HG03196 (cell line): ENCODE data around the gene PPIG.
"Not testable (repeated sequence)": the region's sequence is repeated elsewhere in the genome, so short reads cannot be mapped to it uniquely, and the experiment has no call there.

Experiments used
- ATAC-seq: cut with Tn5 transposase; IDR thresholded peaks from one replicate; pipeline ENCODE4 v1.9.1; 2021; ENCODE audit not compliant: unreplicated experiment

PPIG gene

DNA sequence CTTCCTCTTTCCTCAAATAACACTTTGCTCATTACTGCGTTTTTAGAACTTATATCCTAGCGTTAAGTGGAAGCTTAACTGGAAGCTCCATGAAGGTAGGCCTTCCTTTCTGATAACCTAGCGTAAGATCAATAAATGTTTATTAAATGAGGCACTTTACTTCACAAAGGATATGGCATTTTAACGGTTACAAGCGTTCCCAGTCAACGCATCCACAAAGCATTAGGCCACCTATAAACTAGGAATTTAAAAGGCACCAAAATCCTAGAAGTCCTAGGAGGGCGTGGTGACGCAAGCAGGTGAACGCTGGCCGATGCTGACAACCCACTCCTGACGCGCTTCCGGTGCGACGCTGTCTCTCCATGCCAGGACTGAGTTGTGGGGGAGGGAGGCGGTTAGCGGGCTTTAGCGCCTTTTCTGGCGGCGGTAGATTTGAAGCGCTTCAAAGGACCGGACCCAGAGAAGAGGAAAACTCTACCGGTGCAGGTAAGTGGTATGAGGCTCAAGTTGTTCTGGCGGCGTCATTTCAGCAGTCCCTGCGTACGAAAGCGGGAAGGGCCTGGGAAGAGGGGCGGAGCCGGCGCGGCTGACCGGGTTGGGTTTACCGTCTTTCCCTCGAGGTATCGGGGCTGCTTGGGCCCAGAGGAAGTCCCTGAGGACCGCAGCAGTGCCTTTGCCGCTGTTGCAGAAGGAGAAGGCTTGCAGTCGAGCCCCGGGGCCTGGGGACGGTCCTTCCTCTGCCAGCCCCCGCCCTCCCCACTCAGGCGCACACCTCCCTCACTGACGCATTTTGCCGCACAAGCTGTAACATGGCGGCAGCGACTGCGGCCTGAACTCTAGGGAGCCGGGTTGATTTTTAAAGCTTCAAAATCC lies at the start of gene PPIG:
PPIG (plus strand) TSS at position 347 of the 873 bp plus-strand sequence. CDS start 19,691 bp downstream, outside the sequence.
- ATAC-seq, result peak; percentile 92

DNA sequence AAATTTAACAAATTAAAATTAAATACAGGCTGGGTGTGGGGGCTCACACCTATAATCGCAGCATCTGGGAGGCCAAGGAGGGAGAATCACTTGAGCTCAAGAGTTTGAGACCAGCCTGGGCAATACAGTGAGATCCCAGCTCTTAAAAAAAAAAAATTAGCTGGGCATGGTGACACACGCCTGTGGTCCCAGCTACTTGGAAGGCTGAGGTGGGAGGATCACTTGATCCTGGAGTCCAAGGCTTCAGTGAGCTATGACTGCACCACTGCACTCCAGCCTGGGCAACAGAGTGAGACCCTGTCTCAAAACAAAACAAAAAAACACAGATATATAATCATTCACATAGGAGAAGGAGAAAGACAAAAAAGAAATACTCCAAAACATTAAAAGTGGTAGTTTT lies 44.7 kb upstream of the PPIG start:
- not testable (repeated sequence) for ATAC-seq

DNA sequence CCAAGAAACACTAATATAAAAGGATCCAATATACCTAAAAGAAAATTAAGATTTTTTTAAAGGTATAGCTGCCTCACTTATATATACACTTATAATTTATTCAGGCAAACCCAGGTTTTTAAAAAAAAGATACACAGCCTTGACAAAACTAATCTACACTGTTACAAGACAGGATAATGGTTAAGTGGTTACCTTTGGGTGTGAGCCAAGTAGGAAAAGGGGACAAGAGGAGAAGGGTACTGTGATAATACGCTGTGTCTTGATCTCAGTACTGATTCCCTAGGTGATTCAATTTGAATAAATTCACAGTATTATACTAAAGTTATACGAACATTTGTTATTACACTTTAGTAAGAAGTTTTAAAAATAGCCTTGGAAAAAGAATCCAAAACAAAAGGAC lies 44.0 kb upstream of the PPIG start:
- no peak for ATAC-seq

DNA sequence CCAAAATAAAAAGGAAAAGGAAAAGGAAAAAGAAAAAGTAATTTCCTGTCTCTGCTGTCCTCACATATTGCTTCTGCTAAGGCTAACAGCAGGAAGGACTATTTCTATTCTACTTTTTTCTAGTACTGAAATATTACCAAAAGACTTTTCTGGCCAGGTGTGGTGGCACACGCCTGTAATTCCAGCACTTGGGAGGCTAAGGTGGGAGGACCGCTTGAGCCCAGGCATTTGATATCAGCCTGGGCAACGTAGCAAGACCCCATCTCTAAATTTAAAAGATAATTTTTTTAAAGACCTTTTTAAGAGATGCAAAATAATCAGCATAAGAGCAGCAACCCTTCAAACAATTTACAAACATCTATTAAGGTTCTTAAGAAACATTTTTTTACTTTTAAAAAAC lies 41.7 kb upstream of the PPIG start:
- ATAC-seq, result no peak

DNA sequence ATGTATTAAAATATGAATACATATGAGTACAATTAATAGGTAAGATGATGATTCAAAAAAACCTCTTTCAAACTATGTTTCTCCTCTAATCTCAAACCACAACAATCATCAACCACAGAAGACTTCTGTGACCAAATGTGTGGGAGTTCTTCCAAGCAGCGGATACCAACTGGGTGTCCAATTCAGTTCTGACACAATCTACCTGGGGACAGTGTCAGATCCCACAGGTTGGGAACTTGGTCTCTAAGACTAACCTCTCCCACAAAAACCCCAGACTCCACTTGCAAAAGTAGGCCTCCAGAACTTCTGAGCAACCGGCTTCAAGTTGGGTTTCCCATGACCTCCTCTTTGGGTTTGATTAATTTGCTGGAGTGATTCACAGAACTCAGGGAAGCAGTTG lies 37.4 kb upstream of the PPIG start:
- ATAC-seq, result no peak

DNA sequence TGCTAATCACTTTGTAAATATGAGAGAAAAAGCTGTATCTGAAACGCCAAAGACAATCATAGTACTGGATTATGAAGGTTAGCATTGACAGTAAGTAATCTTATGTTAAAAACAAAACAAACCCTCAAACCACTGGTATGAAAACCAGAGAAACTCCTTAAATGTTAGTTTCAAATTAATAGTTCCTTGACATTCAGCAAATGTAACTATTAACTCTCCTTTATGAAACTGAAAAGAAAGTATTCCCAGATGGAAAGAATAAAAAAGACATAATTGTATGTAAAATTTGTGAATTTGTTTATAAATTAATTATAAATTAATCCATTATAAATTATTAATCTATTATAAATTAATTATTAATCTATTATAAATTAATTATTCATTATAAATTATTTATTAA lies 22.8 kb upstream of the PPIG start:
- ATAC-seq, result no peak

DNA sequence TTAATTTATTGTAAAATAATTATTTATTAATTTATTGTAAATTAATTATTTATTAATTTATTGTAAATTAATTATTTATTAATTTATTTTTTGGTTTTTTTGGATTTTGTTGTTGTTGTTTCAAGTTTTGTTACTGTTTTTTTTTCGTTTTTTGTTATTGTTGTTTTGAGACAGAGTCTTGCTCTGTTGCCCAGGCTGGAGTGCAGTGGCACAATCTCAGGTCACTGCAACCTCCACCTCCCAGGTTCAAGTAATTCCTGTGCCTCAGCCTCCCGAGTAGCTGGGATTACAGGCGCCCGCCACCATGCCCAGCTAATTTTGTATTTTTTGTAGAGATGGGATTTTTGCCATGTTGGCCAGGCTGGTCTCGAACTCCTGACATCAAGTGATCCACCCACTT lies 22.1 kb upstream of the PPIG start:
- ATAC-seq, result not testable (repeated sequence)

DNA sequence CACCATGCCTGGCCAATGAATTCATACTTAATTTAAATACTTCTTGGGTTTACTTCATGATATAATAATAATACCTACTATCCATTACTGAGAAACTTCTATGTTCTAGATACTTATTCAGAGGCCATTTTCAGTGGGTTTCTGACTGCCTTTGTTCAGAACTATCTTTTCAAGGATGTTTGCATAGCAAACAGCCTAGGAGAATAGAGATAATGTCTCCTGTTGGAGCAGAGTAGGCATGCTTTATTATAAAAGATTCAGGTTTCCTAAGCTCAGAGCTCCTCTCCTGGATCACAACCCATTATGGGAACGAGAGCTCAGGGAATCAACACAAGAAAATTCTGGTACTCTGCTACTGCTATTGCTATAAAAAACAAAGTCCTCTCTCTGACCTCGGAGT lies 21.6 kb upstream of the PPIG start:
- ATAC-seq, result no peak

DNA sequence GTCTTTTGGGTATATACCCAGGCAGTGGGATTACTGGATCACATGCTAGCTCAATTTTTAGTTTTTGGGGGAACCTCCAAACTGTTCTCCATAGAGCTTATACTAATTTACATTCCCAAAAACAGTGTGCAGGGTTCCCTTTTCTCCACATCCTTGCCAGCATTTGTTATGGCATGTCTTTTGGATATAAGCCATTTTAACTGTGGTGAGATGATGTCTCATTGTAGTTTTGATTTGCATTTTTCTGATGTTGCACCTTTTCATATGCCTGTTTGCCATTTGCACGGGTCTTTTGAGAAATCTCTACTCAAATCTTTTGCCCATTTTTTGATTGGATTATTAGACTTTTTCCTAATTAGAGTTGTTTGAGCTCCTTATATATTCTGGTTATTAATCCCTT lies 18.5 kb upstream of the PPIG start:
- ATAC-seq, result no peak

DNA sequence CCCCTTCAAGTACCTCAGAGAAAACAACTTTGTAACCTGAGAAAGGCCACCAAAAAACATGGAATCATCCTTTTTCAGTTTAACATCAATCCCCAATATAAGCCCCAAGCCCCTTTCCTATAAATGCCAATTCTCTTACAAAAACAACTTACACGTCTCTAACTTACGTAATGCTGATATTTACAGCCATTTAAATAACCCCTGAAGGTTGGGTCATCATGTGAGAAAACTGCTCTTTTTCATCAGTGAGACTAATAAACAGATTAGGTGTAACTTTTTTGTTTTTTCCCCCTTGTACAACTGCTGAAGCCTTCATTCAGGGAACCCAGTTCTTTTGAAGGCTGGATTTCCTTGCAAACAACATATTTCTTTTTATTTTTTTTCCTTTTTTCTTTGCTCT lies 14.2 kb upstream of the PPIG start:
- ATAC-seq, result no peak

DNA sequence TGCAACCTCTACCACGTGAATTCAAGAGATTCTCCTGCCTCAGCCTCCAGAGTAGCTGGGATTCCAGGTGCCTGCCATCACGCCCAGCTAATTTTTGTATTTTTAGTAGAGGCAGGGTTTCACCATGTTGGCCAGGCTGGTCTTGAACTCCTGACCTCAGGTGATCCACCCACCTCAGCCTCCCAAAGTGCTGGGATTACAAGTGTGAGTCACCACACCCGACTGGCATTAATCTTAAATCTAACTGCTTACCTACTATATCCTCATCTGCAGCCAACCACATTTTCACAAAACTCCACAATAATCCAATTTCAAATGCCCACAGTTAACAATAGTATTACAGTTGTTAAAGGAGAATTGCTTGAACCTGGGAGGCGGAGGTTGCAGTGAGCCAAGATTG lies 13.4 kb upstream of the PPIG start:
- not testable (repeated sequence) for ATAC-seq

DNA sequence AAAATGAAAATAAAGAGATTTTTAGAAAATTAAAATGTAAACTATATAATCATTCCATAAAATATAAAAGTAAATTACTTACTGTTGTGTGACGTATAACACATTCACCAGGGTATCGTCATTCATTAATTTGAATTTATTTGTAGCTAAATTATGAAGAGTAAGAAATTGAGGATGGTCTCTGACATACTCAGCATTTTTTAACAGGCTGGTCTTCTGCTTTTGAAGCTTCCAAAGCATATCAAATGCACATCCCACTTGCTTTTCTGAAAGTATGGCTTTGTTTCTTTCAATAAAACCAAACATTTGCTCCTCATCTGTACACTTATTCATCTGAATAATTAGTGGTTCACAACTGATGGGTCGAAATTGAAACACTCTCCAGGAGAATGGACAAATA lies 12.6 kb upstream of the PPIG start:
- no peak for ATAC-seq

DNA sequence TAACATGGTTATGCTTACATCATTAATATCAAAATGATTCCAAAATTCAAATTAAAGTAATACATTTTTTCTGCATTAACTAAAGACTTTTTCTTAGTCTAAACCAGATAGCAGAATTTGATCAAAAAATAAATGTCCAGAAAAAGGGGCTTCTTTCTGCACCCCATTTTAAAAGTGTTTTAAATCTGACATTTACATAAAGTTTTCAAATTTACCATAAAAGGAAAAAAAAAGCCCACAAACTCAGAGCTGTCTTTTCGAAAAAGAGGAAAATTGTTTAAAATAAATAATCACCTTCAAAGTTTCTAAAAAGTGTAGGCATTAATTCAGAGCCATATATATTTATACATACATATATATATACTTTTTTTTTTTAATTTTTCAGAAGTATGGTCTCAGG lies 12.0 kb upstream of the PPIG start:
- no peak for ATAC-seq

DNA sequence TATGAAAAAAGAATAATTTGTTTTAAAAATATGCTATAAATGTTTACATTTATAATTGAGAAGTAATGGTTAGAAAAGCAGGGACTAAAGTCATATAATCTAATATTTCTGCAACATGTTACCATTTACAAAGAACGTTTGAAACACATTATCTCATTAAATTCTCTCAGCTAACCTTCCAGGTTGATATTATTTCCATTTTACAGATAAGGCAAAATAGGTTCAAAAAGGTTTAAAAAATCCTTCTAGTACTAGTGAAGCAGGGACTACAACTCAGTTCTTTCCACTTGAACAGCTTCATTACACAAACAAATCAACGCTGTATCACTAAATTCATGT lies 11.4 kb upstream of the PPIG start:
- no peak for ATAC-seq

DNA sequence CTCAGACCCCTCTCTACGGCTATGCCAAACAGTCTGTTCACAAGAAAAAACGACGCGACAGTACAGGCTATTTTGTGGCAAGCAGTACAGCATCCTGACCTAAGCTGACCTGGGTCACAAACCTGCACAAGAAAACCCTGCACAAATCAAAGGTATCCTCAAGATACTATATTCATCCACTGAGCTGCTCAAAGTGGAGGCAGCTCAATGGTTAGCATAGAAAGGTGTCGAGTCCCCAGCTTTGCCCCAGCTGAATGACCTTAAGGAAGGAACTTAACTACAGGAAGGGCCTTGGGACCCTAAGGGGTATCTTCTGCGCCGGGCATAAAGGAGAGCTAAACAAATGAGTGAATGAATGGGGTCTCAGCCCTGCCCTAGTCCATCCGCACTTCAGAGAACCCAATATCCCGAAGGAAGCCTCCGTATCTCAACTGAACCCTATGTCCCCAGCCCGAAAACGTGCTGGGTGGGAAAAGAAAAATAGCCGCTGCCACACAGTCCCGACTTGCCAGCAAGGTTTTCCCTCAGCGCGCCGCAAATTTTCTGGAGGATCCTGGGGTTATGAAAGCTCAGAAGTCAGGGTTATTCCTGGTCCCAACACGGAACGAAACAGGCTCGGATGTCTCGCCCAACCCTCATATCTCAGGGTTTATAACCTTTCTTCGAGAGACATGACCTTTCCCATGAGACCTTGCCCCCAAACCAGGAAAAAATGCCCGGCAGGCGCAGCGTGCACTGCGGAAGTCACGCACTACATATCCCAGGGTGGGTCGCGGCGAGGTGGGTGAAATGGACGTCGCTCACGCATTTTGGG lies 10.8 kb upstream of the PPIG start, which contains the start of gene FASTKD1:
FASTKD1 (minus strand) TSS at position 706 of the 814 bp plus-strand sequence. CDS start 1,836 bp downstream, outside the sequence.
- peak; percentile 99 for ATAC-seq

DNA sequence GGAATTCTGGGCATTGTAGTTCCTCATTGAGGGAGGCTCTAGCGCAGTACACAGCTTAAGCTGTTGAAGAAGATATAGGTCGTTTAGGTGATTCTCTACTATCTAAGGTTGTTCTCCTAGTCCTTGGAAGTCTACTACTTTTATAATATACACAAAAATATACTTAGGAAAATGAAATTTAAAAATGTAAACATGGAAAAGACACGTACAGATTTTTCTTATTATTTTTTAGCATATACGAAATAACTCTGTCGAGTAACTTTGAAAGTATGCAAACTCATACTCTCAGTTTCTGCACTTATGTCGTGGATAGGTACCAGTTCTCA lies 10.2 kb upstream of the PPIG start:
- ATAC-seq, result no peak

DNA sequence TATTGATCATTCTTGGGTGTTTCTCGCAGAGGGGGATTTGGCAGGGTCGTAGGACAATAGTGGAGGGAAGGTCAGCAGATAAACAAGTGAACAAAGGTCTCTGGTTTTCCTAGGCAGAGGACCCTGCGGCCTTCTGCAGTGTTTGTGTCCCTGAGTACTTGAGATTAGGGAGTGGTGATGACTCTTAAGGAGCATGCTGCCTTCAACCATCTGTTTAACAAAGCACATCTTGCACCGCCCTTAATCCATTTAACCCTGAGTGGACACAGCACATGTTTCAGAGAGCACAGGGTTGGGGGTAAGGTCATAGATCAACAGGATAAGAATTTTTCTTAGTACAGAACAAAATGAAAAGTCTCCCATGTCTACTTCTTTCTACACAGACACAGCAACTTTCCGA lies 9.6 kb upstream of the PPIG start:
- not testable (repeated sequence) for ATAC-seq

DNA sequence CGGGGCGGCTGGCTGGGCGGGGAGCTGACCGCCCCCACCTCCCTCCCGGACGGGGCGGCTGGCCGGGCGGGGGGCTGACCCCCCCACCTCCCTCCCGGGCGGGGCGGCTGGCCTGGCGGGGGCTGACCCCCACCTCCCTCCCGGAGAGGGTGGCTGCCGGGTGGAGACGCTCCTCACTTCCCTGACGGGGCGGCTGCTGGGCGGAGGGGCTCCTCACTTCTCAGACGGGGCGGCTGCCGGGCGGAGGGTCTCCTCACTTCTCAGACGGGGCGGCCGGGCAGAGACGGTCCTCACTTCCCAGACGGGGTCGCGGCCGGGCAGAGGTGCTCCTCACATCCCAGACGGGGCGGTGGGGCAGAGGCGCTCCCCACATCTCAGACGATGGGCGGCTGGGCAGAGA lies 8.9 kb upstream of the PPIG start:
- not testable (repeated sequence) for ATAC-seq

DNA sequence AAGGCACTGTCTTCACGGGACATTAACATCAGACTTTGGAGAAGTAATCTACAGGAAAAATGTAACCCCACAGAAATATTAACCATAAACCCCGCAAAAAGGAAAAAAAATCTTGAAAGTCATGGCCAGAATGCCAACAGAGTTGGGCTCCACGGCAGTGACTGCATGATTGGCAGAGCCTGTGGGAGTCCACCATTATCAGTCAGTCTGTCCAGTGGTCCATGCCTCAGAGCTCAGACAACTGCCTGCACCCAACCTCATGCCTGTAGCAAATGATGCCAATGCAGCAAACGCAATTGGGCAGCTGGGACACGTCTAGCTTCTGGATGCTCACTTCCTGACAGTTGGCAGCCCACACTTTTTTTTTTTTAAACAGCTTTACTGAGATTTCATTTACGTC lies 5.1 kb upstream of the PPIG start:
- no peak for ATAC-seq

DNA sequence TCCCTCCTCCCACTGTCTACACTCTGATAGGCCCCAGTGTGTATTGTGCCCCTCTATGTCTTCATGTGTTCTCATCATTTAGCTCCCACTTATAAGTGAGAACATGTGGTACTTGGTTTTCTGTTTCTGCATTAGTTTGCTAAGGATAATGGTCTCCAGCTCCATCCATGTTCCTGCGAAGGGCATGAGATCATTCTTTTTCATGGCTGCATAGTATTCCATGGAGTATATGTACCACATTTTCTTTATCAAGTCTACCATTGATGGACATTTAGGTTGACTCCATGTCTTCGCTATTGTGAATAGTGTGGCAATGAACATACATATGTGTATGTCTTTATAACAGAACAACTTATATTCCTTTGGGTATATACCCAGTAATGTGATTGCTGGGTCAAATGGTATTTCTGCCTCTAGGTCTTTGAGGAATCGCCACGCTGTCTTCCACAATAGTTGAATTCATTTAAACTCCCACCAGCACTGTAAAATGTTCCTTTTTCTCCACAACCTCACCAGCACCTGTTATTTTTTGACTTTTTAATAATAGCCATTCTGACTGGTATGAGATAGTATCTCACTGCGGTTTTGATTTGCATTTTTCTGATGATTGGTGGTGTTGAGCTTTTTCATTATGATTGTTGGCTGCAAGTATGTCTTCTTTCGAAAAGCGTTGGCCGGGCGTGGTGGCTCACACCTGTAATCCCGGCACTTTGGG lies 1.4 kb upstream of the PPIG start:
- not testable (repeated sequence) for ATAC-seq

DNA sequence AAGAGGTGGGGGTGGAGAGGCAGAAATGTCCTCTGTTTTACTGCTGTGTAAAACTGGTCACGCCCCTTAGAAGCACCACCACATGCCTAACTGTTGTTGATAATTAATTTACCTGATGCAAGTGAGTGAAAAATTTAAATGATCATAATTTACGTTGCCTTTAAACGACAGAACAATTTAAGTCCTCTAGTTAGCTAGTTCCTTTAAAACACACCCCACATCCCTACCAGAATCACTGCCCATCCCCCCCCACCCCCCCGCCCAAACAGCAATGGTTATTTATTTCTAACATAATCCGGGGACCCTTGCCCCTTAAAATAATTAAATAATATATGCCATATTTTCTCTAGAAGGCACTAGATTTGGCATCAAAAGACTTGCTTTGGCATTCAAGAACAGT lies 633 bp upstream of the PPIG start:
- no peak for ATAC-seq

DNA sequence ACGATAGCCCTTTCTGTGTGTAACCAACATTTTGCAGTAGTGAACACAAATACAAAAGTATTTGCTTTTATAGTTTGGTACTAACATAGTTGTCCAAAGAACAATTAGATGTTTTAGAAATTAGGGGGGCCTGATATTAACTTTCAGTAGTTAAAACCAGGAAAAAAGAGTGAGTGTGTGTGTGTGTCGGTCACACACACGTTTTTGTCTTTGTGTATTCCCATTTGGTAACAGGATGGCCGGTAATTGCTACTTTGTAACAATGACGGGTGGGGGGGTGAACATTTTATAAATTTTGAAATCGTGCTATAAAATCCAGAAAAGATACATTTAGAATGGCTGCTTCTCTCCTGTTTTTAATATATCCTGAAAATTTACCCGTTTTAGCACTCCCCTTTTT lies 1.5 kb downstream of the PPIG start:
- ATAC-seq, result no peak
